ENCODE results near the gene ELMOD3.

Gene ELMOD3

DNA sequence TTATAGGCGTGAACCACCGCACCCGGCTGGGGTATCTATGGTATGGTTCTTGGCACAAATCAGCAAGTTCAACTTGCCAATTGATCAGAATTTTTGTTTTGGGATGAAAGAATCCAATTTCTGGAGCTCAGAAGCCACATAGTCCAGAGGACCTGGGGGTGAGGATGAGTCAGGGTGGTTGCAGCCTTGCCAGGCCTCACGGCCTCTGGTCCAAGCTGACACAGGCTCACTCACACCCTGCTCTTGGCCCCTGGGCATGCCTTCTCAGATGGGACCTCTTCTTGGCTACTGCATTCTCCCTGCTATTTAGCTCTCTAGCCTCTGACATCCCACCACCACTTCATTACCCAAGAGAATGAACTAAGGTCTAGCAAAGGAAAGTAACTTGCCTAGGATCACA lies 39.3 kb downstream of the ELMOD3 start:
- Histone ChIP-seq H3K4me3 (no peak overlapping the region), H3K27ac (peak overlapping the region; percentile 45 to 86)
- peak; percentile 54 for DNase-seq (ENCODE audit: low spot score)
- TF ChIP-seq, protein P1, sequence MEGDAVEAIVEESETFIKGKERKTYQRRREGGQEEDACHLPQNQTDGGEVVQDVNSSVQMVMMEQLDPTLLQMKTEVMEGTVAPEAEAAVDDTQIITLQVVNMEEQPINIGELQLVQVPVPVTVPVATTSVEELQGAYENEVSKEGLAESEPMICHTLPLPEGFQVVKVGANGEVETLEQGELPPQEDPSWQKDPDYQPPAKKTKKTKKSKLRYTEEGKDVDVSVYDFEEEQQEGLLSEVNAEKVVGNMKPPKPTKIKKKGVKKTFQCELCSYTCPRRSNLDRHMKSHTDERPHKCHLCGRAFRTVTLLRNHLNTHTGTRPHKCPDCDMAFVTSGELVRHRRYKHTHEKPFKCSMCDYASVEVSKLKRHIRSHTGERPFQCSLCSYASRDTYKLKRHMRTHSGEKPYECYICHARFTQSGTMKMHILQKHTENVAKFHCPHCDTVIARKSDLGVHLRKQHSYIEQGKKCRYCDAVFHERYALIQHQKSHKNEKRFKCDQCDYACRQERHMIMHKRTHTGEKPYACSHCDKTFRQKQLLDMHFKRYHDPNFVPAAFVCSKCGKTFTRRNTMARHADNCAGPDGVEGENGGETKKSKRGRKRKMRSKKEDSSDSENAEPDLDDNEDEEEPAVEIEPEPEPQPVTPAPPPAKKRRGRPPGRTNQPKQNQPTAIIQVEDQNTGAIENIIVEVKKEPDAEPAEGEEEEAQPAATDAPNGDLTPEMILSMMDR (IDR thresholded peaks at IDR 0.05) = no peak

DNA sequence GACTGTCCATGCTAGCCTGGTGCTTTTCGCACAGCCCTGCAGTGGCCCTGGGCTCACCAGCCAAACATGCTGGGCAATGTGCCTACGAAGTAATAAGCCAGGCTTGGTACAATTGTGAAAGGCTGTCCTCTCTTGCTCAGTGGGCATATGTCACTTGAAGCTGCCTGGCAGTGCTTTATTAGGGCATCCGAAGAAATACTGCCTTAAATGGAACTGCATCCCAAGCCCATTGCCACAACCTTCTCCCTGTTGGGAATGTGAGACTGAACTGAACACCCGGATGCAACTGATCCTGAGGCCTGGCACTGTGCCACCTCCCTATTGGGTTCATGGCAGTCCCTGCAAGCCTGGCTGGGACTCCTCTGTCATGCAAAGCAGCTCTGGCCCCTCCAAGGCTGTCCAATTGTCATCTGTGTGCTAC lies 39.7 kb downstream of the ELMOD3 start:
- peak overlapping the region; percentile 45 to 86 for H3K27ac ChIP-seq
- TF ChIP-seq, protein P1 (IDR thresholded peaks at IDR 0.05) = no peak
- H3K4me3 ChIP-seq = no peak overlapping the region
- peak; percentile 76 for DNase-seq (ENCODE audit: low spot score)

DNA sequence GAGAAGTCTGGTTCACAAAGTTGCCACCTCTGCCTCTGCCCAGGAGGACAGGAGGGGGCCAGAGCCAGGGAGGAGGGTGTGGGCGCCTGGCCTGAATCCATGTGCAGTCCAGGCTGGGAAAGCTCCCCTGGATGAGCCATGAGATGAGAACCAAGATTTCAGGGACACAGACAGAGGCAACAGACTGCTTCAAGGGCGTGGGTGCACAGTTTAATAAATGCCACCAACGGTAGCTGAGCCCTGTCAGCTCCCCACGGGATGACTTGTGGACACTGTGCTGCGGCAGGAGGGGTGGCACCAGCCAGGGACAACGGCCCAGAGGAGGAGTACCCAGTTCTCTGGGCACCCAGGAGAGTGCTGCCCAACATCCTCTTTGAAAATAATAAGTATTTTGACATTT lies 40.4 kb downstream of the ELMOD3 start:
- peak; percentile 53 for DNase-seq (ENCODE audit: low spot score)
- H3K27ac ChIP-seq = peak overlapping the region; percentile 45 to 86
- no peak overlapping the region for H3K4me3 ChIP-seq
- TF ChIP-seq, protein P1 (IDR thresholded peaks at IDR 0.05) = no peak

DNA sequence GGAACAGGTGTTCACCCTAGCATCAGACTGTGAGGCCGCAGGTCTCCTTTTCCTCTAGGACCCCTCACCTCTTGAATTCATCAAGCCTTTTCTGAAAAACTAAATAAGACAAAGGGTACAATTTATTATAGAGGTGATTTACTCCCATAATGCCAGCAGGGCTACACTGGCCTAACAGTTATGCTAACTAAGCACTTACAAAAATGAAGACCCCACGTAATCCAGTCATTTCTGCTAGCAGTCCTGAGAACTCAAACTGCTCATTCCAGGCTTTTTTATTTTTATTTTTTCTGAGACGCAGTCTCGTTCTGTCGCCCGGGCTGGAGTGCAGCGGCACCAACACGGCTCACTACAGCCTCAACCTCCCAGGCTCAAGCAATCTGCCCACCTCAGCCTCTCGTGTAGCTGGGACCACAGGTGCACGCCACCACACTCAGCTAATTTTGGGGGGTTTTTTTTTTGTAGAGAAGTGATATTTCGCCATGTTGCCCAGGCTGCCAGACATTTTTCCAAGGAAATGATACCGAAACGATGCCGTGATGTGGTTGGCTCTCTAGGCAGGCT lies 41.4 kb downstream of the ELMOD3 start:
- TF ChIP-seq, protein P1 (IDR thresholded peaks at IDR 0.05) = no peak
- Histone ChIP-seq H3K27ac (peak overlapping the region; percentile 63 to 86), H3K4me3 (no peak overlapping the region)
- no peak for DNase-seq (ENCODE audit: low spot score)

DNA sequence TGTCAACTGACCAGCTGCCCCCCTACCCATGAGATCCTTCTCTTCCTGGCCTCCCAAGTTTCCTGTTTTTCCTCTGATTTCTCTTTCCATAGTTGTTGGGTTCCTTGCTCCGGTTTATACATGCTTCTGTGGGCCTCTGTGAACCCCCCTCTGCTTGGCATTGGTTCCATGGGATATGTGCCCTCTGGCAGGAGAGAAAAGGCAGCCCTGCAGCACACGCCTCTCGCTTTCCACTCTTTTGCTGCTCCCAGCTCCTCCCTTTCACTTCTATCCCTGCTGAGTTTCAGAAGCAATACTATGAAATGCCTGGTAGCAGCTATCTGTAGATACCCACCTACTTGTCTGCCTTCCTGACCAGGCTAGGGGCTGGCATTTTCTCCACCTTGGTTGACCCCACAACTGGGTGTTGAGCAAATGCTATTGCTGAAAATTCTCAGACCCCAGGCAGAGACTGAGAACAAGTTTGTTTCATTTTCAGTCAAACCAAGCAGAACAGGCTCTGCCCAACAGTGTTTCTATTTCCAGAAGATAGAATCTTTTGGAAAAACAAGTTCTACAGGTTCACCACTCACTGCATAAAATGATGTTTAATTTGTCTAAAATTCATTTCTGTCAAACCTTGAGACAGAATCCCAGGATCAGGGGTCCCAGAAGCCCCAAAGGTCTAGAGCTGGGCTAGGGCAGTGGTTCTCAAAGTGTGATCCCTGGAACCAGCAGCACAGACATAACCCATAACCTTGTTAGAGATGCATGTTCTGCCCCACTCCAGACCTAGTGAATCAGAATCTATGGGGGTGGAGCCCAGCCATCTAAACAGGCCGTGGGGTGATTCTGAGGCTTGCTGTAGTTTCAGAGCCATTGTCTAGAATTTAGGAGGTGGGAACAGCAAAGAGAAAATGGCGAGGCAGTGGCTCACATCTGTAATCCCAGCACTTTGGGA lies 42.2 kb downstream of the ELMOD3 start:
- TF ChIP-seq, protein P1 (IDR thresholded peaks at IDR 0.05) = no peak
- peak overlapping the region; percentile 63 to 86 for H3K27ac ChIP-seq
- peak; percentile 64 for DNase-seq (ENCODE audit: low spot score)
- peak overlapping the region; percentile 35 for H3K4me3 ChIP-seq

DNA sequence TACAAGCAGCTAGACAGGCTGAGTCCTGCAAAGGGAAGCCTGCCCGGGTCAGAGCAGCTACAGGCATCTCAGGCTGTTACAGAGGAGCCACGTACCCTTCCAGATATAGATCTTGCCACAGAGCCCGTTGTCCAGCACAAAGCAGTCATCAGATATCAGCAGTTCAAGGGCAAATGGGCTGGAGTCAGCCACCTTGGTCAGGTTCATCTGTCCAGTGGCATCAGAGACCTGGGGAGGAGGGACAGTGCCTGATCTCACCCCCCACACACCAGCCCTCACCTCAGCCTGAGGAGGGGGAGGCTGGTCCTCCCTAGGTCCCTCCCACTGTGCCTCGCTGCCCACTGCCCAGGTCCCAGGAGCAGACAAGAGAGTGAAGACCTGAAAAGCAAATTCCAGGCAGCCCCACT lies 43.4 kb downstream of the ELMOD3 start:
- TF ChIP-seq, protein P1 (IDR thresholded peaks at IDR 0.05) = no peak
- DNase-seq (ENCODE audit: low spot score) = peak; percentile 56
- Histone ChIP-seq H3K27ac (peak overlapping the region in 1 of 2 donors; percentile 86), H3K4me3 (no peak overlapping the region)
